GM18873 (cell line): ENCODE results near the gene RPS4Y1.
"Not testable (repeated sequence)": the region's sequence is repeated elsewhere in the genome, so short reads cannot be mapped to it uniquely, and the experiment has no call there.

Source experiments
- ATAC-seq: cut with Tn5 transposase; IDR thresholded peaks from one replicate; pipeline ENCODE4 v1.9.1; 2021; ENCODE audit warnings: mild to moderate bottlenecking, moderate library complexity, moderate number of reproducible peaks; ENCODE audit not compliant: unreplicated experiment, low FRiP score

The RPS4Y1 gene

DNA sequence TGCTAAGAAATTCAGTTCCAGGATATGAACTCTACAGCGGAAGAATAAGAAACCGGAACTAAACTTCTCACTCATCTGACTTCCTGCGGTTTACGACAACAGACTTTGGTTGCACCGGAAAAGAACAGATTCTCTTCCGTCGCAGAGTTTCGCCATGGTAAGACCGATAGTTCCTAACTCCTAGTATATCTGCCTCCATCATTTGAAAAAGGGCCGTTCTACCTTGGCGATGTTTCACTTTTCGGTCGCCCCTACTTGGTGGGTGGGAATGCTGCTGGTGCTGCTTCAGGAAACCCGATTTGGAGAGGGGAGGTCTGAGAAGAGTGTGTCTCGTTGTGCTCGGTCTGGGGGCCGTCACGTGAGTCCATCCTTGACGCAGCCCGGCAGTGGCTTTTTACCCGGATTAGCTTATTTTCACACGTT lies at the start of gene RPS4Y1:
Gene RPS4Y1, plus strand, starts transcription at position 132 of the 423 bp plus-strand sequence. Its CDS starts 23 bp downstream, at position 155.
- ATAC-seq: no peak

DNA sequence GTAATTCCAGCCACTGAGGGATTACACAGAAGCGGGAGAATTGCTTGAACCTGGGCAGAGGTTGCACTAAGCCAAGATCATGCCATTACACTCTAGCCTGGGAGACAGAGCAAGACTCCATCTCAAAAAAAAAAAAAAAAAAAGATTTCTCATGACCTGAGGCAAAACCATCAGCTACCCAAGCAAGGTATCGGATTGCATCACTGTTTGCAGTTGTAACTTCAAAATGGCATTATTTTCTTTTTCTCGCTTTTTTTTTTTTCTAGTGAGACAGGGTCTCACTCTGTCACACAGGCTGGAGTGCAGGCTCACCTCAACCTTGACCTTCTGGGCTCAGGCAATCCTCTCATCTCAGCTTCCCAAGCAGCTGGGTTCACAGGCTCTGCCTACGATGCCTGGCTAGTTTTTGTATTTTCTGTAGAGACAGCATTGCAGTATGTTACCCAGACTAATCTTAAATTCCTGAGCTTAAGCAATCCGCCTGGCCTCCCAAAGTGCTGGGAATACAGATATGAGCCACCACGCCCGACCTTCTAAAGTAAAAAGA lies 44.4 kb upstream of the RPS4Y1 start:
- ATAC-seq: no peak

DNA sequence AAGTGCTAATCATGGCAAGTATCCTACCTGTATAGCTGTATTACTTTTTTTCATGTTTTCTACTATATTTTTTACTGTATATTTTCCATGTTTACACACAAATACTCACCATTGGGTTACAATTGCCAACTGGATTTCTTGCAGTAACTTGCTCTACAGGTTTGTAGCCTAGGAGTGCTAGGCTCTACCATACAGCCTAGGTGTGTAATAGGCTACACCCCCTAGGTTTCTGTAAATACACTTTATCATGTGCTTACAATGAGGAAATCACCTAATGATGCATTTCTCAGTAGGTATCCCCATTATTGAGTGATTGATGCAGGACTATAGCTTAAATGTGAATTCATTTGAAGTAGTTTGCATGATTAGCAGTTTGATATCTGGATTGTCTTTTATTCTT lies 43.4 kb upstream of the RPS4Y1 start:
- ATAC-seq: no peak

DNA sequence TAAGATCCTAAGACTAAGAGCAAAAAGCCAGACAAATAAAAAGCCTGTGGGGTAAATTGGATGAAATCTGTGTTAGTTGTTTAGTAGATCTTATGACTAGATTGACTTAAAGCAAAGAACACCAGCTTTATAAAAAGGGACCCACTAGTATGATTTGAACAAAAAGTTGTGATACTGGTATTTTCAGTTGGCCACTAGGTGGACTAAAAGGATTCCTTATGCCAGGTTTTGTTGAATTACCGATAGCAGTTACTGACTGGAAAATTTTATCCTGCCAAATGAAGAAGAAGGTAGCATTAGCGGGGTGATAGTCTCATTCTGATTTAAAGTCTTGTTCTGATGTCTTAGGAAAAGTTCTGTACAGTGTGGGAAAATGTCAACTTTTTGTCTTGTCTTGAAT lies 41.2 kb upstream of the RPS4Y1 start:
- no peak for ATAC-seq

DNA sequence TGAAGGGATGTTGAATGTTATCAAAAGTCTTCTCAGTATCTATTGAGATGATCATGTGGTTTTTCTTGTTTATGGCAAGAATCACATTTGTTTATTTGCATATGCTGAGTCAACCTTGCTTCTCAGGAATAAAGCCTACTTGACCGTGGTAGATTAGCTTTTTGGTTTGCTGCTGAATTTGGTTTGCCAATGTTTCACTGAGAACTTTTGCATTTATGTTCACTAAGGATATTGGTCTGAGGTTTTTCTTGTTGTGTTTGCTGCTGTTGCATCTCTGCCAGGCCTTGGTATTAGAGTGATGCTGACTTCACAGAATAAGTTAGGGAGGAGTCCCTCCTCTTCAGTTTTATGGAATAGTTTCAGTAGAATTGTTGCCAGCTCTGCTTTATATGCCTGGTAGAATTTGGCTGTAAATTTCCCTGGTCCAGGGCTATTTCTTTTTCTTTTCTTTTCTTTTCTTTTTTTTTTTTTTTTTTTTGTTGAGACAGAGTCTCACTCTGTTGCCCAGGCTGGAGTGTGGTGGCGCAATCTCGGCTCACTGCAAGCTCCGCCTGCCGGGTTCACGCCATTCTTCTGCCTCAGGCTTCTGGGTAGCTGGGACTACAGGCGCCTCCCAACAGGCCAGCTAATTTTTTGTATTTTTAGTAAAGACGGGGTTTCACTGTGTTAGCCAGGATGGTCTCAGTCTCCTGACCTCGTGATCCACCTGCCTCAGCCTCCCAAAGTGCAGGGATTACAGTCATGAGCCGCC lies 24.1 kb upstream of the RPS4Y1 start:
- not testable (repeated sequence) for ATAC-seq

DNA sequence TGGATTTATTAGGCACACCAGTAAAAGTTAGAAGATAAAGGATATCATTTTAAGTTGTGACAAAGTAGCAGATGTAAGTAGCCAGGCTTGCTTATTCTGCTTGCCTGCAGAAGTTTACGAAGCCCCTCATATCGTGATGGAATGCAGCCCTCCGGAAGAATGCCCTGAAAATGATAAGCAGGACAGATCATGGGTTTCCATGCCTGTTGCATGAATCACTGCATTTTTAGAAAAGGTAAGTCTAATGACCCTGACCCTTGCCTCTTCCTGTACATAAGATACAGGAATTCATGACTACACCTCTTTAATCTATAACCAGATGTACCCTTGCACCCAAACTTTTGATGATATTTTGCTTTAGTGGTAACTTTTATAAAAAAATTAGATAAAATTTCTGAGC lies 16.9 kb upstream of the RPS4Y1 start:
- ATAC-seq: no peak

DNA sequence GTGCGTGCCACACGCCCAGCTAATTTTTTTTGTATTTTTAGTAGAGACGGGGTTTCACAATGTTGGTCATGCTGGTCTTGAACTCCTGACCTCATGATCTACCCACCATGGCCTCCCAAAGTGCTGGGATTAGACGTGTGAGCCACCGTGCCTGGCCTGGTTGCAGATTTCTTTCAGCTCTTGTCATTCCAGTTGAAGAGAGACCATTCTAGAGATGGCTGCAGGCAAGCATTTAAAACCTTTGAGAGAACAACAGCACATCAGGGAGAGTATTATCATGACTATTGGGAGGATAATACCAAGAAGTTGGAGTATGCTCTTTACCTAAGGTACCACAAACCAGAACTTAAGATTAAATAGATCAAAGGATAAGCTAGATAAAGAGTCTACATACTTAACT lies 12.9 kb upstream of the RPS4Y1 start:
- ATAC-seq: no peak

DNA sequence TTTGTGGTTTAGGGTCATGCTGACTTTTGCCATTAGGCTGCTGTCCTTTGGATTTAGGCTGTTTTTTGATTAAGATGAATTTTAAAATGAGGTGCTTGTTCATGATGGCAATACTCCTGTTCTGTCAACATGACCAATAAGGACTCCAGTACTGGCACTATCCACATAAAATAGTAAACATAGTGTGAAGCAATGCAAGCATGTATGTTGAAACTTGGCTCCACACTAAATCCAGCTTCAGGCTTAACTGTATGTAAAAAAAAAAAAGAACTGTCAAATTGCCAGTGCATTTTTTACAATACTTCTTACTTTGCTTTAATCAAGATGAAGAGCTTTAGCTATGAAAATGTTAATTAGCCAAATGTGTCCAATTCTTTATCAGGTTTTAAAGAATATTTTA lies 6.2 kb upstream of the RPS4Y1 start:
- ATAC-seq: no peak

DNA sequence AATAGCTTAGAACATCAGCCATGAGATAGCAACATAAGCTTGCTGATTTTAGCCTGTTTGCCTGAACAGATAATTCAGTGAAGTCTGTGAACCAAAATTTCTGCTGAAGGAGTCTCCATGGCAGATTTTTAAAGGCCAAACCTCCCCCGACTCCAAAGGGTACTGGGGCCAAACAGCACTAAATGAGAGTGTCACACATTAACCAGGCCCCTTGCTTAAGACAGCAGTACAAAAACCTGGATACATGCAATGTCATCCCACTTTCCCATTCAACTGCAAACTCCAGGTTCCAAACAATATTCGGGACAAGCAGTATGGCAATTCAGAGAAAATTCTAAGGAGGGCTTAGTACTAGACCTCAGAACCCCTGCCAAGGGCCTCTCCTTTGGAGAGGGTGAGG lies 4.3 kb upstream of the RPS4Y1 start:
- no peak for ATAC-seq

DNA sequence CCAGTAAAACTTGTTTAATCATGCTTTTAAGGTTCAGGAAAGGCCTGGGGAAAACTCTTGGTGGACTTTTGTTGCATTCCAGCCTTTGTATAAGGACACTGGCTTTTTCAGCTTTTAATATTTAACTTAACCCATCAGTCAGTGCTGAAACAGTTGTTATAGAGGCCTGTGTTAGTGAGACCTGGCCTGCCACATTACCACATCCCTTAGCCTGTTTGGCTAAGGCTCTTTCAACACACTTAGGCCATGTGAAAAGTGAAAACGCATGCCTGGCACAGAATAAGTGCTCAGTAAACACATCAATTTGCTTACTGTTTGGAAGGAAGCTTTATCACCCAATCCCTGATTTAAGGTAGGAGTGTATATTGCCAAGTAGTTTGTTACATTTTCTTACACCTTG lies 3.5 kb upstream of the RPS4Y1 start:
- ATAC-seq: no peak

DNA sequence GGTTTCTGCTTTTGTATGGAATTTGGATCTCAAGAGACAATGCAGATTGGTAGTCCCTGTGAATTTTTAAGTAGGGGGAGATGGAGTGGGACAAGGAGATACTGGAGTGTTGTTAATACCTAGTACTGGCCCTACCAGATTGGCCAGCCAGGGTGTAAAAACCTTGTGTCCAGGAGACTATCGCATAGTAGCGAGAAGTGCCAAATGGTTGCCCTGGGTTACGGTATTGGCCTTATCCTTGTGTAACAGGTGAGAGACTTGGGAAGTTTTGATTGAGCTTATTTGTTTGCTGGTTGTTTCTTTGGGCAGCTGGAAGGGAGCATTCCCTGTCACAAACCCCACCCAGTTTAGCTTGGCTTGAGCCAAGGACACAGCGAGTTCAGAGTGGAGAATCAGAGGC lies 5.4 kb downstream of the RPS4Y1 start:
- ATAC-seq: no peak

DNA sequence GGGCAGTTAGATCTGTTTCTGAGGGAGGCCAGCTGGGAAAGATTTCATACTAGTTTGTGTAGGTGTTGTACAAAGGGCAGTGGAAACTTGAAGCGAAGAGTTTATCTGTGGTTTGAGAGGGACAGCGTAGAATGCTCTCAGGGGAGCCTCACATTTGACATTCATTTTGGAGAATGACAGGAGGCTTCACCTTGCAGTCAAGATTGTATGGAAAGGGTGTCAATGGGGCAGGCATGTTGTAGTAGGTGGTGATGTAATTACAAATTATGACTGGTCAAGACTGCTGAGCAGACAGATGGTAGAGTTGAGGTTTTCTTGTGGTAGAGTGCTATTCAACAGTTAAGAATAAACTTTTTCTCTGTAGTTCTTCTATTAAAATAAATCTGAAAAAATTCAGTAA lies 7.0 kb downstream of the RPS4Y1 start:
- no peak for ATAC-seq

DNA sequence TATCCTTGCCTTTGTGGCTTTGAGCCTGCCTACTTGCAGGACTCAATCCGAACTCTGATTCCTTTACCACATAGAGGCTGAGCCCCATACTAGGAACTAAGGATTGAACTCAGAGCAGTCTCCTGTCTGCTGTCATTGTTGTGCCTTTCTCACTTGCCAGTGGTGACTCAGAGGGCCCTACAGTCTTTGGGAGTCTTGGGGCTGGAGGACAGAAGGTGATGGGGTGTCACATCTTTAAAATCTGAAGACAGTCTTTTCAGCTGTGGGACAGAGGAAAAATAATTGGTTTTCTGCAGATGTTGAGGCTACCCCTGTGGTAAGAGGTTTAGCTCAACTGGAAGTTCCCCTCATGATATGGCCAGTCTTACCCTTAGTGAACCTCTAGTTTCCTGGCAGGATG lies 8.0 kb downstream of the RPS4Y1 start:
- ATAC-seq: no peak

DNA sequence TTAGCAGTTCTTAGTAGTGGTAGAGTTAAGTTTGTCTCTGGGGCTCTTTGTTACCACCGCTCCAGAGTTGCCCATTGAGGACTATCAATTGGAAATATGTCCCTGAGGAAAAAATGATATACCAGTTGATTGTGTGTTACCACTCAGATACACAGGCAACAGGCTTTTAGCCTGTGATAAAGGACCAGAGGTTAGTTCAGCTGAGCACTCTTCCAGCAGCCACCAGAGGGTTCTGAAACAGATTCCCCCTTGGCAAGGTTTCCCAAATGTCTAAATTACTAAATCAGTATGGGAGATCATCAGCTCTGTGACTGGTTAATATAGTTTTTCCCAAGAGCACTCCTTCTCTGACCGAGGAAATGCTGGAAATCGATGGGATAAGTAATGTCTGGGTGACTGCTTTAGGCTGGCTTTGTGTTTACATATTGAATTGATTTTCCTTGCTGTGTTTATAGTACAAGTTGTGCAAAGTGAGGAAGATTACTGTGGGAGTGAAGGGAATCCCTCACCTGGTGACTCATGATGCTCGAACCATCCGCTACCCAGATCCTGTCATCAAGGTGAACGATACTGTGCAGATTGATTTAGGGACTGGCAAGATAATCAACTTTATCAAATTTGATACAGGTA lies 12.9 kb downstream of the RPS4Y1 start:
- ATAC-seq: no peak

DNA sequence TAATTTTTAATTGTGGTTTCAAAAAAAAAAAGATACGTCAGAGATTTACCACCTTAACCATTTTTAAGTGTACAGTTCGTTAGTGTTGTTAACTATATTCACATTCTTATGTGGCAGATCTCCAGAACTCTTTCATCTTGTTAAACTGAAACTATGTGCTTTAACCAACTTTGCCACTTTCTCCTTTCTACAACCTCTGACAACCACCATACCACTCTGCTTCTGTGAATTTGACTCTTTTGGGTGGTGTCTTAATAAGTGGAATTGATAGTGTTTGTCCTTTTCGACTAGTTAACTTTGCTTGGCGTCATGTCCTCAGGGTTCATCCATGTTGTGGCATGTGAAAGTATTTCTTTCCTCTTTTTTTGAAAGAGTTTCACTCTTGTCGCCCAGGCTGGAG lies 15.7 kb downstream of the RPS4Y1 start:
- no peak for ATAC-seq

DNA sequence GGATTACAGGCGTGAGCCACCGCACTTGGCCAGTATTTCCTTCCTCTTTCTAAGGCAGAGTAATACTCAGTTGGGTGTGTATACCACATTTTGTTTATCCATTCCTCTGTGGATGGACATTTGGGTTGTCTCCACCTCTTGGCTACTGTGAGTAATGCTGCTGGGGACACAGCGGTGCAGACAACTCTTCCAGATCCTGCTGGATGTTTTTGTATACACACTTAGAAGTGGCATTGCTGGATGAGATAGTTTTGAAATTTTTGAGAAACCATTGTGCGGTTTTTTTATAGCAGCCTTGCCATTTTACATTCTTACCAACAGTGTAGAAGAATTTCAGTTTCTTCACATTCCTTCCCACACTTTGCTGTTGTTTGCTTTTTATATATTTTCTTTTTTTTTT lies 16.3 kb downstream of the RPS4Y1 start:
- ATAC-seq: no peak

DNA sequence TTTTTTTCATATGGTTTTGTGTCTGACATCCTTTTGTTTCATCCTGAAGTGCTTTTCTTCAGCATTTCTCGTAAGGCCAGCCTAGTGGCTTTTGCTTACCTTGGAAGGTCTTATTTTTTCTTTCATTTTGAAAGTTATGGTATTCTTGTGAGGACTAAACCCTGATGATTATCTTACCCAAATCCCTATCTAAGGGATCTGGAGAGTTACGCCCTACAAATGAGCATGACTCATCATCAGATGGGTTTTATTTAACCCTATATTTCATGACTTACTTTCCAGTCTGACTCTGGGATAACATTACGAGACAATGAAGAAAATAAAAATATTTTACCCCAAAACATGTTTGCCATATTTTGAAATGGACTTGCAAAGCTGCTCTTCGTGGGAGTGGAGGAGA lies 18.4 kb downstream of the RPS4Y1 start:
- ATAC-seq: no peak

DNA sequence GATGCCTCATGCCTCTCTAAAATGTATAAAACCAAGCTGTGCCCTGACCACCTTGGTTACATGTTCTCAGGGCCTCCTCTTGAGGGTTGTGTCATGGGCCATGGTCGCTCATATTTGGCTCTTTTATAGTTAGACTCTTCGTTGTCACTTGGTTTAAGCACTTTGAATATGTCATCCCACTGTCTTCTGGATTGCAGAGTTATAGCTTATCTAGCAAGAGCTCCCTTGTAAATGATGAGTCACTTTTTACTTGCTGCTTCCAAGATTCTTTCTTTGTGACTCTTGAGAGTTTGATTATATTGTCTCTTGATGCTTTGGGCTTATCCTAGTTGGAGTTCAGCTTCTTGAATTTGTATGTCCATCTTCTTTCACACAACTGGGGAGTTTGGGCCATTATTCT lies 19.1 kb downstream of the RPS4Y1 start:
- no peak for ATAC-seq

DNA sequence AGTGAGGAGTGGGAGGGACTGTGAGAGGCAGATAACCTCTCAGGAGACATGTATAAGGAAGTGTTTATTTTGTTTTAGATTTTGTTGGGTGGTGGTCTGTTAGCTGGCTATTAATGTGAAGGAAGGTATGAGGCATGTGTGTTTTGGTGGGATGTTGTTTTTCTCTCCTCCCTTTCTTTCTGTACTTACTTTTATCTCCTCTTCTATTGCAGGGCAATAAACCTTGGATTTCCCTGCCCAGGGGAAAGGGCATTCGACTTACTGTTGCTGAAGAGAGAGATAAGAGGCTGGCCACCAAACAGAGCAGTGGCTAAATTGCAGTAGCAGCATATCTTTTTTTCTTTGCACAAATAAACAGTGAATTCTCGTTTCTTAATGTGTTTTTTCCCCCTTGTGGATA lies 25.2 kb downstream of the RPS4Y1 start:
- ATAC-seq: no peak

DNA sequence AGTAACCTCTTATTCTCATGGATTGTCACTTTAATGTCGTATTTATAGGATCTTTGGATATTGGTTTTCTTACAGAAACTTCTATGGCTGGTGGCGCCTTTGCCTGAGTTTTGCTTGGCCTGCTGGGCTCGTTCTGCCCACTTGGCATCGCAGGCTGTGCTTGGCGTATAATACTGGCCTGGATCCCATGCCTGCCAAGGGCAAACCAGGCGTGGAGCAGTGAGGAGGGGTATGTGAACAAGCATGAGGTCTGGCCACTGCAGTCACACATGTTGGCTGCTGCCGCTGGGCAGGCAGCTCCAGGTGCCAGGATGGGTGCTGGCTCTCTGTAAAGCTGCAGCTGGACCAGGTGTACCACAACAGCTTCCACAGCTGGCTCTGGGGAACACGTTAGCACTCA lies 26.1 kb downstream of the RPS4Y1 start:
- ATAC-seq: no peak

DNA sequence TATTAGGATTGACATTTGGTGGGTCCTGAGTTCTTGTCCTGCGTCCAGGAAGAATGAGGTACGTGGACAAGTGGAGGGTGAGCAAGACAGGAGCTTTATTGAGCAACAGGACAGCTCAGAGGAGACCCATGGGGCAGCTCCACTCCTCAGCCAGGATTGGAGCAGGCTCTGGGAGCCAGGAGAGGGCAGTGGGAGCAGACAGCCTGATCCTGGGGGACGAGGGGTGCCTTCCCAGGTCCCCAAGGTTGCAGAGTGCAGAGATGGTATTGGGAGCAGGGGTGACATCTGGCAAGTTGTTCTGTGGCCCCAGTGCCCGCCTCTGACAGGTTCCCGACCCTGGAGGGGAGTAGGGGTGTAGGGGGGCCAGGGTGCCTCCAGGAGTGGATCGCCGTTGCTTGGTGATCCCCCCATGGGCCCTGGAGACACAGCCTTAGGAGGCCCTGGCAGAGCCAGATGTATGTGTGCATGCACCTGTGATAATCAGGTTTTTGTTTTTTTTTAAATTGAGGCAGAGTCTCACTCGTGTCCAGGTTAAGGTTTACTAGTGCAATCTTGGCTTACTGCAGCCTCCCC lies 26.7 kb downstream of the RPS4Y1 start:
- ATAC-seq: no peak

DNA sequence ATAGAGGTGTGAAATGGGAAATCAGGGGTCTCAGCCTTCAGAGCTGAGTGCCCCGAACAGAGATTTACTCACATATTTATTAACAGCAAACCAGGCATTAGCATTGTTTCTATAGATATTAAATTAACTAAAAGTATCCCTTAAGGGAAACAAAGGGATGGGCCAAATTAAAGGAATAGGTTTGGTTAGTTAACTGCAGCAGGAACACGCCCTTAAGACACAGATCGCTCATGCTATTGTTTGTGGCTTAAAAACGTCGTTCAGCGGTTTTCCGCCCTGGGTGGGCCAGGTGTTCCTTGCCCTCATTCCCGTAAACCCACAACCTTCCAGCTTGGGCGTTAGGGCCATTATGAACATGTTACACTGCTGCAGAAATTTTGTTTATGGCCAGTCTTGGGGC lies 30.8 kb downstream of the RPS4Y1 start:
- ATAC-seq: not testable (repeated sequence)
